AG09309 (cell line): ENCODE measurements around the gene PRR5L.

Experiments
- DNase-seq: peaks from one replicate; pipeline ENCODE4 v3.0.0-alpha.2; 2010; ENCODE audit warnings: low read depth
- H3K4me3 ChIP-seq: 2 replicates; pipeline ENCODE4 v1.5.1; 2011; ENCODE audit warnings: mild to moderate bottlenecking, low read depth, low read length, moderate library complexity; ENCODE audit not compliant: control insufficient read depth
- TF ChIP-seq, protein P1 (sequence below): IDR thresholded peaks from 2 replicates; pipeline ENCODE4 v1.5.1; 2011; ENCODE audit warnings: mild to moderate bottlenecking, low read depth, low read length, inconsistent platforms; ENCODE audit not compliant: insufficient read depth, control insufficient read depth; ENCODE audit errors: missing control alignments

PRR5L gene

DNA sequence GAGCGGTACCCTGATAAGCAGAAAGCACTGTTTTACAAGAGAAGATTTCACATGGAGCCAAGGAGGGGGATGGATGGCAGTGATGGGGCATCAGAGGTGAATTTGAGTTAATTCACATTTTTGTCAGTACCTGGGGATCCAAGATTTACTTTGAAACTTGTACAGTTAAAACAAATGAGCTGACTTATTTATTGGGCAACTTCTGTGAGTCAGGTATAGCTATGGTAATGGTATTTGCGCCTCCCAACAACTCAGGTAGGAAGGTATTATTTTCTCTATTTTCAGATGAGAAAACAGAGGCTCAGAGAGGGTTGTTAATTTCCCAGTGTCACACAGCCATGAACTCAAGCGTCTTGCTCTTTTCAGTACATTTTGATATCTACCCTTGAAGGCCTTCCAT, 83.6 kb downstream of the PRR5L start:
- DNase-seq = no peak
- TF ChIP-seq, protein P1, sequence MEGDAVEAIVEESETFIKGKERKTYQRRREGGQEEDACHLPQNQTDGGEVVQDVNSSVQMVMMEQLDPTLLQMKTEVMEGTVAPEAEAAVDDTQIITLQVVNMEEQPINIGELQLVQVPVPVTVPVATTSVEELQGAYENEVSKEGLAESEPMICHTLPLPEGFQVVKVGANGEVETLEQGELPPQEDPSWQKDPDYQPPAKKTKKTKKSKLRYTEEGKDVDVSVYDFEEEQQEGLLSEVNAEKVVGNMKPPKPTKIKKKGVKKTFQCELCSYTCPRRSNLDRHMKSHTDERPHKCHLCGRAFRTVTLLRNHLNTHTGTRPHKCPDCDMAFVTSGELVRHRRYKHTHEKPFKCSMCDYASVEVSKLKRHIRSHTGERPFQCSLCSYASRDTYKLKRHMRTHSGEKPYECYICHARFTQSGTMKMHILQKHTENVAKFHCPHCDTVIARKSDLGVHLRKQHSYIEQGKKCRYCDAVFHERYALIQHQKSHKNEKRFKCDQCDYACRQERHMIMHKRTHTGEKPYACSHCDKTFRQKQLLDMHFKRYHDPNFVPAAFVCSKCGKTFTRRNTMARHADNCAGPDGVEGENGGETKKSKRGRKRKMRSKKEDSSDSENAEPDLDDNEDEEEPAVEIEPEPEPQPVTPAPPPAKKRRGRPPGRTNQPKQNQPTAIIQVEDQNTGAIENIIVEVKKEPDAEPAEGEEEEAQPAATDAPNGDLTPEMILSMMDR = no peak
- no peak overlapping the region for H3K4me3 ChIP-seq

DNA sequence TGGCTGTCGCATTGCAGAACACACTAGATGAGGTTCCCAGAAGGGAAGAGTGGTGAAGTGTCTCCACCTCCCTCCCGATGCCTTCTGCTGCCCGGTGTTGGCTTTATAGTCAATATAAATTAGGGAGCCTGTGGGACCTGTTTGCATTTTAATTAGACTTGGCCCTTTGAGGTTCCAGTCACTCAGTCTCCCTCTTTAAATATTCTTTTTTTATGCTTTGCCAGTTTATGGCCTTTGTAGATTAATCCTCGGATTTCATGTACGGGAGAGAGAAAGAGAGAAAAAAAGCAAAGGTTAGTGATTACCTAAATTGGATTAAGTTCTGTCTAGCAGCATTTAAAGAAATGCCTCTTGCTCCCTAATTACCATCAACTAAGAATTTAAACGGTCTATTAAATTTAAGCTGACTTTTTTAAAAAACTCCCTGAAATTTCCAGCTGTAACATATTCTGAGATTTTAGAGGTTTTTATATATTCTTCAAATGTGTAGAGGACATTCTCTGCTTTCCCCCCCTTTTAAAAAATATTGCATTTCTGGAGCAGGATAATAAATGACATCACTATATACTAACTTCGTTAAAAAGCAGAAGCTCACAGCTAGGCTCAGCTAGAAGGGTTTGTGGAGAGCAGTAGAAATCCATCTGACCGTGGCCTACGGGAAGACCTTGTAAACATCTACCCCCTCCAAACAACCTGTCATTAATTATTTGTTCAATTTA, 84.4 kb downstream of the PRR5L start:
- H3K4me3 ChIP-seq = no peak overlapping the region
- TF ChIP-seq, protein P1 = no peak

DNA sequence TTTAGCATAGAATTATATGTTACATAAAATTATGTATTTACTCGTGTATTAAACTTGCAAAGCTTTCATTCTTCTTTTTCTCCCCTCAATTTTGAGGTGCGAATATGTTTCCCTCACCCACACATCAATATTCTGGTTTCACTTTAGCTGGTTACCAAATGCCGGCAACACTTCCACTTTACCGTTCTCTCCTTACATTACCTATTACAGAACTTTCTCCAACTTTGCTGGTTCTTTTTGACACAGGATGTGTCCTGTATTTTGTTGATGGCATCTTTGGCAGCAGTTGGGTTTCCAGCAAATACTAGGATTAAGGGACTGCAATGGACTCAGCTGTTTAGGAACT, 84.9 kb downstream of the PRR5L start:
- no peak overlapping the region for H3K4me3 ChIP-seq
- no peak for DNase-seq
- TF ChIP-seq, protein P1 = no peak

More for the DNA sequence above, 84.4 kb downstream of the PRR5L start:
- DNase-seq = no peak

DNA sequence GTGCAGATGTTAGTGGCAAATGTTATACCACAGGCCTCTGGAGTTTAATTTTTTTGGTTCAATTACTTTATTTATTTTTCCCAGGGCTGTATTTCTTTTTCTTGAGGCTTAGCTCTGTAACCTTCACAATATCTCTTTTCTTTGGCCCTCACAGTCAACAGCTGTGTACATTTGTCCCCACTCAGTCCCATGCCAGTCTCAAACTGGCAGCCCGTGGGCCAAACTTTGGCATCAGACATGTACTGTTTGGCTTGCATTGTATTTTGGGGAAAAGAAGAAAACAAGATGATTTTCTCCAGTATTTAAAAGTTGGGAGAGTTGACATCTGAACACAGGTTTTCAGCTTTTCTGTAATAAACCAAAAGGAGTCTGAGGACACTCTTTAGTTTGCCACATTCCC, 87.1 kb downstream of the PRR5L start:
- no peak overlapping the region for H3K4me3 ChIP-seq
- TF ChIP-seq, protein P1 = no peak
- DNase-seq = no peak

DNA sequence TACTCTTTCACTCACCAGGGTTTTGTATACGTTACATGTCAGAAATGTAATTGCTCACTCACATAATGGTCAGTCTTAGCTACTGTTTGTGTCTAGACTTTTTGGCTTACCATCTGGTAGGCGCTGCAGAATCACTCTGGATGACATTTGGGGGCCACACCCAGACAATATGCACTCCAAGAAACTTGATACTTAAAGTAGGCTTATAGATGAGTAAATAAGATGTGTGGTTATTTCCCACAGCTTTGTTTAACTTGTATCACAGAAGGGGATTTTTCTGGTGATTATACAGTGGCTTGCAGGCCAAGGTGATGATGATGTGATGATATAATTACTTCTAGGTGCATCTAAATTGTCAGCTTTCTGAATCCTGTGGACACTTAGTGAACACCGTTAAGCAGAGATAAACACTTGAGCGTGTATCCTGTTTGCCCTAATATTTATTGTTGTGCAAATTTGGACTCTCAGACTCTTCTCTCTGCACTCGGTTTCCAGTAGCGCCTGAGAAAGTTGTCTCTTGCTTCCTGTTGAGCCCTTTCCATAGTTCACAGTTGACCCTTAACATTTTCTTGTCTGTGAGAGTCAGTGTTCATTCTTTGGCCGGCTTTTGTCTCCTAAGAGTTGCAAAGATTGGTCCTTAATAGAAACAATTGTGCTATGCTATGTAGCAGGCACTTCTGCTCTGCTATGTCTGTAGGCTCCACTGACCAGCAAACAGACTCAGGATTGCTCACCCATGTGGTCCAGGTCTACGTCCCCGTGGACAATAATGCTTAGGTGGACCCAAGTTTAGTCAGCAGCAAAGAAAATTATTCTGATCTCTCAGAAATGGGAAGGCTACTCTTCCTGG, 89.3 kb downstream of the PRR5L start:
- no peak for DNase-seq
- no peak overlapping the region for H3K4me3 ChIP-seq
- TF ChIP-seq, protein P1 = no peak

DNA sequence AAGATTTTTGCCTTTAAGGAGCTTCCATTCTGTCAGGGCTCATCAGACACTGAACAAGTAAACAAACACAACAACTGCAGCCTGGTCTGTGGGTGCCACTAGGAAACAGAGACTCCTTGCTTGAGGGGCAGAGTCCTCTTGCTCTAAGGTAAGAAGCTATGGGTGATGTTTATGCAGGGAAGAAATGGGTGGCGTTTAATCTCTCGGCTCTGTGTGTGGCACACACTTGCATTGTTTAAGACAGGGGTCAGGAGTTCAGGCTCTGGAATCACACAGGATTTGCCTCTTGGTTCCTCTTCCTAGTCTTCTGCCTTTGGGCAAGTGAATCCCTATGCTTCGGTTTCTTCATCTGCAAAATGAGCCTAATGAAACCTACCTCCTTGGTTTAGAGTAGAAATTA, 90.3 kb downstream of the PRR5L start:
- TF ChIP-seq, protein P1 = no peak
- H3K4me3 ChIP-seq = no peak overlapping the region
- DNase-seq = no peak

DNA sequence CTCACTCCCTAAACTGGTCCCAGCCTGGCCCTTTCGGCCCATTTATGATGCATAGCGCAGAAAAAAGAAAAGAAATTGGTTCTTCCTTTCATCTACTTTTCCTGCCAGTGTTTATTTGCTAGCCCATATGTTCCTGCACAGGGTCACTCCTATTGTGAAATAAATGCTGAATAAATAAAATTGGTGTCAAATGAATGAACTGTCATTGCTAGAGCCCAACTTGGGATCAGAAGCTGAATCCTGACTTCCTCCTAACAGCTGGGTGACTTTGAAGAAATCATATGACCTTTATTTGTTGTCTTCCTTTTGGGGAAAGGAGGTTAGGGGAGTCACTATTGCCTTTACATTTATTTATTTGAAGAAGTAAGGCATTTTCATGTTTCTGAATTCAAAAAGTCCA, 92.0 kb downstream of the PRR5L start:
- H3K4me3 ChIP-seq = no peak overlapping the region
- TF ChIP-seq, protein P1 = no peak
- DNase-seq = no peak
